Body of pancreas (tissue), 4 donors: ENCODE measurements around the gene BEND5.

ENCODE experiments used
- CTCF ChIP-seq, 7 experiments: fragments of 450-650 bp in 4 of 7; fragments of 200-600 bp in 3 of 7; sonication (generic) in 3 of 7; IDR thresholded peaks; one replicate each; pipeline ENCODE4 v1.5.1; 2016 to 2019; ENCODE audit warnings: antibody characterized with exemption in 7 of 7
- POLR2A ChIP-seq, 3 donors: fragments of 450-650 bp; IDR thresholded peaks; one replicate each; pipeline ENCODE4 v1.6.1; 2016; ENCODE audit warnings: antibody characterized with exemption in 3 of 3, mild to moderate bottlenecking in 2 of 3

- no peak for TF ChIP-seq CTCF (IDR thresholded peaks at IDR 0.05)
- no peak for TF ChIP-seq POLR2A (IDR thresholded peaks at IDR 0.05)
Observed at GRCh38 chr1:48772211-48772610, 4.5 kb downstream of the BEND5 start.
